Kidney epithelial cell (primary cell): Measurements from ENCODE around the gene LNX1. TPM values are rescaled to one million over a fixed set of nuclear protein-coding genes. Genes with fewer than 3 reads are reported as not detected.

Experiments
- DNase-seq: peaks from one replicate; pipeline ENCODE4 v3.0.0-alpha.2; 2010; ENCODE audit warnings: low read depth
- H3K27me3 ChIP-seq: 2 replicates; pipeline ENCODE4 v1.6.0; 2011; ENCODE audit warnings: low read length; ENCODE audit not compliant: control insufficient read depth, insufficient read depth
- H3K36me3 ChIP-seq: 2 replicates; pipeline ENCODE4 v1.5.1; 2011; ENCODE audit warnings: low read length; ENCODE audit not compliant: control insufficient read depth, insufficient read depth
- H3K4me3 ChIP-seq: 2 replicates; pipeline ENCODE4 v1.5.1; 2011; ENCODE audit warnings: low read depth, mild to moderate bottlenecking, control low read depth, low read length
- CTCF ChIP-seq: IDR thresholded peaks from 2 replicates; pipeline ENCODE4 v1.5.1; 2011; ENCODE audit warnings: mild to moderate bottlenecking, moderate library complexity, low read length, control low read depth, inconsistent platforms; ENCODE audit not compliant: insufficient read depth, poor library complexity, severe bottlenecking
- total RNA-seq: library from RNA; depleted of rRNA; stranded (reverse); fragments of >200 nt; gene quantifications from 2 replicates; pipeline ENCODE4 v1.2.3, GENCODE V29; 2015

LNX1 gene
- total RNA-seq, 1 donor from 2014 or later, result 6.9 TPM

- Histone ChIP-seq H3K36me3 (no peaks in the 10 kb centered on the region), H3K27me3 (no peaks in the 10 kb centered on the region), H3K4me3 (no peak overlapping the region)
- TF ChIP-seq CTCF, result no peak
- no peak for DNase-seq
Measured at GRCh38 chr4:53490161-53490956, 100.9 kb downstream of the LNX1 start.

- Histone ChIP-seq H3K27me3 (no peaks in the 10 kb centered on the region), H3K36me3 (no peaks in the 10 kb centered on the region), H3K4me3 (no peak overlapping the region)
- TF ChIP-seq CTCF, result no peak
- no peak for DNase-seq
Measured at GRCh38 chr4:53489279-53489889, 101.9 kb downstream of the LNX1 start.

GRCh38 chr4:53487766-53488165 is 103.5 kb downstream of the LNX1 start:
- H3K27me3 ChIP-seq, result no peaks in the 10 kb centered on the region
- no peak for DNase-seq
- no peaks in the 10 kb centered on the region for H3K36me3 ChIP-seq
- H3K4me3 ChIP-seq, result no peak overlapping the region
- no peak for TF ChIP-seq CTCF

- H3K27me3 ChIP-seq, result no peaks in the 10 kb centered on the region
- H3K4me3 ChIP-seq, result no peak overlapping the region
- no peak for TF ChIP-seq CTCF
- no peaks in the 10 kb centered on the region for H3K36me3 ChIP-seq
- no peak for DNase-seq
Measured at GRCh38 chr4:53485658-53486040, 105.6 kb downstream of the LNX1 start.

- no peak for DNase-seq
- H3K4me3 ChIP-seq, result no peak overlapping the region
- no peak for TF ChIP-seq CTCF
- H3K36me3 ChIP-seq, result no peaks in the 10 kb centered on the region
- H3K27me3 ChIP-seq, result no peaks in the 10 kb centered on the region
Measured at GRCh38 chr4:53484911-53485657, 106.2 kb downstream of the LNX1 start.
